ENCODE data around the gene ATG2A.

ATG2A gene

GRCh38 chr11:64883575-64883974 lies 33.4 kb downstream of the ATG2A start:
- DNase-seq = no peak

GRCh38 chr11:64882243-64882642 lies 34.8 kb downstream of the ATG2A start:
- no peak for DNase-seq

- no peak for DNase-seq
These were observed 35.5 kb downstream of the ATG2A start for GRCh38 chr11:64881476-64881875.

GRCh38 chr11:64880240-64881001 lies 36.6 kb downstream of the ATG2A start:
- DNase-seq = no peak

GRCh38 chr11:64879244-64879900 lies 37.6 kb downstream of the ATG2A start:
- DNase-seq = no peak

- peak; percentile 100 for DNase-seq
These were observed 38.3 kb downstream of the ATG2A start, which contains the start of gene EHD1 for GRCh38 chr11:64878494-64879243. TSS of gene EHD1 (minus strand) at chr11:64878621. CDS start at chr11:64878464, 157 bp downstream.

GRCh38 chr11:64878223-64878493 lies 38.9 kb downstream of the ATG2A start:
- DNase-seq = no peak

GRCh38 chr11:64877390-64878222 lies 39.4 kb downstream of the ATG2A start:
- DNase-seq = no peak

- no peak for DNase-seq
These were observed 40.1 kb downstream of the ATG2A start for GRCh38 chr11:64876835-64877341.

GRCh38 chr11:64876229-64876750 lies 40.7 kb downstream of the ATG2A start:
- DNase-seq = no peak

GRCh38 chr11:64875369-64876228 lies 41.4 kb downstream of the ATG2A start:
- DNase-seq = no peak

- DNase-seq = no peak
These were observed 42.4 kb downstream of the ATG2A start for GRCh38 chr11:64874308-64875240.

GRCh38 chr11:64872790-64873488 lies 44.1 kb downstream of the ATG2A start:
- DNase-seq = no peak

GRCh38 chr11:64871492-64871891 lies 45.5 kb downstream of the ATG2A start:
- DNase-seq = no peak

GRCh38 chr11:64870893-64871466 lies 46.0 kb downstream of the ATG2A start:
- DNase-seq = no peak

GRCh38 chr11:64870176-64870892 lies 46.7 kb downstream of the ATG2A start:
- no peak for DNase-seq

GRCh38 chr11:64869571-64870175 lies 47.3 kb downstream of the ATG2A start:
- DNase-seq = no peak

All from stimulated activated CD4-positive, alpha-beta T cell treated with anti-CD3 and anti-CD28 coated beads, Interleukin-2, amount 100 ng/mL, for 48 hours (primary cell).